Coronary artery (tissue), 2 donors: ENCODE results near the gene TMPRSS11D.

Source experiments
- DNase-seq: peaks from one replicate; pipeline ENCODE4 v3.0.0-alpha.2; 2017; ENCODE audit warnings: low spot score
- H3K27ac ChIP-seq, 2 donors: fragments of 200-600 bp; sonication (generic); one replicate each; pipeline ENCODE4 v1.5.1; 2016 to 2019
- H3K4me3 ChIP-seq: fragments of 200-600 bp; sonication (generic); 2 replicates; pipeline ENCODE4 v1.5.1; 2016; ENCODE audit warnings: mild to moderate bottlenecking, moderate library complexity
- CTCF ChIP-seq: fragments of 200-600 bp; sonication (generic); IDR thresholded peaks from one replicate; pipeline ENCODE4 v1.5.1; 2019; ENCODE audit warnings: antibody characterized with exemption

Gene TMPRSS11D

GRCh38 chr4:67853336-67853735 lies 30.5 kb downstream of the TMPRSS11D start:
- no peak overlapping the region for H3K4me3 ChIP-seq
- no peak overlapping the region for H3K27ac ChIP-seq
- TF ChIP-seq CTCF: no peak
- DNase-seq: no peak

GRCh38 chr4:67820903-67821302 lies 62.9 kb downstream of the TMPRSS11D start:
- no peak overlapping the region for H3K4me3 ChIP-seq
- TF ChIP-seq CTCF: no peak
- DNase-seq: no peak
- no peak overlapping the region for H3K27ac ChIP-seq

GRCh38 chr4:67810011-67810410 lies 73.8 kb downstream of the TMPRSS11D start:
- no peak for TF ChIP-seq CTCF
- DNase-seq: no peak
- H3K27ac ChIP-seq: no peak overlapping the region
- no peak overlapping the region for H3K4me3 ChIP-seq

GRCh38 chr4:67809502-67809901 lies 74.3 kb downstream of the TMPRSS11D start:
- TF ChIP-seq CTCF: no peak
- H3K27ac ChIP-seq: no peak overlapping the region
- H3K4me3 ChIP-seq: no peak overlapping the region
- DNase-seq: no peak

GRCh38 chr4:67796810-67797209 lies 87.0 kb downstream of the TMPRSS11D start:
- no peak overlapping the region for H3K4me3 ChIP-seq
- TF ChIP-seq CTCF: no peak
- DNase-seq: no peak
- no peak overlapping the region for H3K27ac ChIP-seq

- DNase-seq: no peak
- Histone ChIP-seq H3K4me3 (no peak overlapping the region), H3K27ac (no peak overlapping the region)
- TF ChIP-seq CTCF: no peak
These were observed 93.1 kb downstream of the TMPRSS11D start for GRCh38 chr4:67790721-67791120.

GRCh38 chr4:67787311-67787710 lies 96.5 kb downstream of the TMPRSS11D start:
- DNase-seq: no peak
- Histone ChIP-seq H3K27ac (no peak overlapping the region), H3K4me3 (no peak overlapping the region)
- no peak for TF ChIP-seq CTCF
